Measurements from ENCODE around the gene HOXA1.

GRCh38 chr7:27048438-27048837 lies 47.4 kb downstream of the HOXA1 start:
- TF ChIP-seq CTCF (IDR thresholded peaks at IDR 0.05; ENCODE audit: low read length) = no peak
- no peak for TF ChIP-seq EZH2 (optimal IDR thresholded peaks at IDR 0.05; ENCODE audit: low read depth, low read length)
